ENCODE results near the gene DAPK1.

DAPK1 gene

GRCh38 chr9:87673446-87674120 is 175.9 kb downstream of the DAPK1 start:
- no peak for DNase-seq

- DNase-seq = no peak
These were observed 177.1 kb downstream of the DAPK1 start for GRCh38 chr9:87674565-87675299.

GRCh38 chr9:87675906-87676515 is 178.3 kb downstream of the DAPK1 start:
- DNase-seq = no peak

- no peak for DNase-seq
These were observed 179.5 kb downstream of the DAPK1 start for GRCh38 chr9:87676976-87677775.

DNA sequence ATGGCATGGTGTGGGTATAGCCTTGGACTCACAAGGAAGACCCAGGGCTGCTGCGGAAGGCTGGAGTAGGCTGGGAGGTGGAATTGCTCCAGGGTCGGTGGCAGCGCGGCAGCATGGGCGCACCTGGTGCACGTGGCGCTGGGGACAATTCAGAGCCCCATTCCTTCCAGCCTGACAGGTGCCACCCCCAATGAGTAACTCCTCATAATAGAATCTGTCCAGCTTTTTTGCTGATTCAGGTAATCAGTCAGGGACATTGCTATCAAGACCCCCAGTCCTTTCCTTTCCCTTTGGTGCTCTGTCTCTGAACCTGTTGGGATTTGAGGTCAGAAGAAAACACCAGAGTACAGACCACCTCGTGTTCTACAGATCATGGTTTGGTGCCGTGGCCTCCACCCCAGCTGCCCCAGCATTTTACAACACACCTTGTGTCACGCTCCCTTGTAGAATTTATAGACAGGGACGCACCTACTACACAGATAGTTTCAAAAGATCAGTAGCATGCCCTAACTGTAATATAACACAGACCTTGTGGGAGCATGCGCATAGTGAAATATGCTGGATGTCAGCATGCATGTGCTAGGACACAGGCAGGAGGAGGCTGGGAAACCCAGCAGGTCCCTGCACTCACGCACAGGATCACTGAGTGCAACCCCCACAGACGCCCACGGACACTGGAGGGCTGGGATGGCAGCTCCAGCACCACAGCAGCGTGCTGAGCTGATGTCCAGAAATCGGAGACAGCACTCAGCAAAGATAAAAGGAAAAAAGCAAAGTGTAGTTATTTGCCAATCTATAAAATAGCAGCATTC is 180.3 kb downstream of the DAPK1 start:
- DNase-seq = no peak

DNA sequence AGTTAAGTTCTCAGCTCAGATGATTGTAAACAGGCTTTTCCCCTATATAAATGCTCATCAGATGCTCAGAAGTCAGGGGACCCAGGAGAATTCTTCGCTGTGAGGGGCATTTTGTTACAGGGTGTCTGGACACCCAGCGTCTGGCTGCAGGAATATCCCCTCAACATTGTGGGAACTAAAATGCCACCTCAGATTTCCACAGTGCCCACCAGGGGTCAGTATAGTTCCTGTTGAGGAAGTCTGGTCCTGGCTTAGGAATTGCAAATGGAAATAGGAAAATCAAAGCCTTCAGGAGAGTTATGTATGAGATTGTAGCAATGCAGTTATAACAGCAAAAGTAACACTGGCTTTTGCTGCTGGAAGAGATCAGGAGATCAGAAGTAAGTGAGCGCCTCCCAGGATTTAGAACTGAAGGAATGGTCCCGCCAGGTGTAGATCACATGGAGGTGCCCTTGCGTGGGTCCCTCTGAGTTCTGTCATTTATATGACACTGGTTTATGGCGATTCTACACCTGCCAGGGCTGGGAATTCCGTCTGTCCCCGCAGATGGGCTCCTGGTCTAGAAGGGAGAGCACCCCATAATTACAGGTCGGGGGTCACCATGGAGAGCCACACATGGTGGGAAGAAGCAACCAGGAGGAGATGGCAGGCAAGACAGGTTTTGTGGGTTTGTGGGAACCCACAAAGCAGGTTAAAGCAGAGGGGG is 181.1 kb downstream of the DAPK1 start:
- DNase-seq = peak; percentile 46

- no peak for DNase-seq
These were observed 183.8 kb downstream of the DAPK1 start for GRCh38 chr9:87681271-87682061.

DNA sequence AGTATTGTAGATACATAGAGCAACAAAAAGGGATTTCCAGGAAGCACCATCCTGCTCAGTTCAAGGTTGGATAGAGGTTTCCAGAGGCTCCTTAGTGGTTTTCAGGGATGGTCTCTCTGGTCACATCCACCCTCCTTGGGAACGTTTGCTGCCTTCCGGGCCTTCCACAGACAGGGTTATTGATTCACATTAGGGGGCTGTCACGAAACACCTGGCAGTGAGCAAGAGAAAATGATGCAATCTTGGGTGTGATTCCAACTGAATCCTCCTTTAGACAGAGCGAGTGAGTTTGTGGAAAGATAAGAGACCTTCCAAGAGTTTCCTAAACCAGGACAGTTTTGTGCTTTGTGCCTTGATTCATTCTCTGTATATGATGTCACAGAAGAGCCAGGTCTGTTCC is 184.4 kb downstream of the DAPK1 start:
- DNase-seq = no peak

DNA sequence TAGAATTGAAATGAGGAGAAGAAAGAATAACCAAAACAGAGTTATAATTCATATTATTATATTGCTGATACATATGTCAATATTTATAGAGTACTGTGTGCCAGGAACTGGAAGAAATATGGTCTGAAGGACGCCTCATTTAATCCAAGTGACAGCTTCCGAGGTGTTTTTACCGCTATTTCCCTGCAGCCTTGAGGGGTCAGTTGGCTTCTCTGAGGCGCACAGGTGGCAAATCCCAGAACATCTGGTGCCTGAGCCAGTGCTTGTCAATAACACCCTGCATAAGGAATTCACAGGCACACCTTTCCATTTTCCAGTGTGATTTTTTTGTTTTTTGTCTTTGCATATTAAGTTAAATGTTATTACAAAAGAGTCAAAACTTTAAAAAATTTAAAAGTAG is 185.0 kb downstream of the DAPK1 start:
- no peak for DNase-seq

GRCh38 chr9:87683751-87684626 is 186.3 kb downstream of the DAPK1 start:
- no peak for DNase-seq

GRCh38 chr9:87684627-87685219 is 187.1 kb downstream of the DAPK1 start:
- DNase-seq = no peak

GRCh38 chr9:87685441-87685840 is 187.8 kb downstream of the DAPK1 start:
- DNase-seq = no peak

DNA sequence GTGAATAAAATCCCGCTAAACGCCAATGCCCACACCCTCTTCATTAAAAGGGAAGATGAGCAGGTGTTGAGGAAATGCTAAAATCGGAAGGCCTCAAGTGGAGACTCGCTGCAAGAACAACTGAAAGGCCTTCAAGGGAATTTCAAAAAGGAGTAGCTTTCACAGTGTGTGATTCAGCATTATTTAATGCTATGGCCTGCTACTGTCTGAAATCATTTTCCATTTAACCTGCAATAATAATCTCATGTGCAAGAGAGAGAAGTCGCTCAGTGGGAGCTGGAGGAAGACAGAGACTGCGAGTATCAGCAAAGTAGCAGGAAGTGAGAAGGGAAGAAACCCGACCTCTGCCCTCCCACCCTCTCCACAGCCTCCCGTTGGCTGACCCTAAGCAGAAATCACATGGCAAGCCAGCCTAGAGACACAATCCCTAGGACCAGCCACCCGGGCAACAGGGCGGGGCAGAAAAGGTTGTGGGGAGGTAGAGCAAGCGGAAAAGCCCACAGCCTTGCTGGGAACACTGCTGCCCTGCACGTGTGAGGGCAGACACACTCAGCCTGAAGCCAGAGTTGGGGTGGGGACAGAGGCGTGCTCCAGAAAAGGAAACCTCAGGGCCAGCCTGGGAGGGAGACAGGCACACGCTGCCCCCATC is 188.3 kb downstream of the DAPK1 start:
- no peak for DNase-seq

DNA sequence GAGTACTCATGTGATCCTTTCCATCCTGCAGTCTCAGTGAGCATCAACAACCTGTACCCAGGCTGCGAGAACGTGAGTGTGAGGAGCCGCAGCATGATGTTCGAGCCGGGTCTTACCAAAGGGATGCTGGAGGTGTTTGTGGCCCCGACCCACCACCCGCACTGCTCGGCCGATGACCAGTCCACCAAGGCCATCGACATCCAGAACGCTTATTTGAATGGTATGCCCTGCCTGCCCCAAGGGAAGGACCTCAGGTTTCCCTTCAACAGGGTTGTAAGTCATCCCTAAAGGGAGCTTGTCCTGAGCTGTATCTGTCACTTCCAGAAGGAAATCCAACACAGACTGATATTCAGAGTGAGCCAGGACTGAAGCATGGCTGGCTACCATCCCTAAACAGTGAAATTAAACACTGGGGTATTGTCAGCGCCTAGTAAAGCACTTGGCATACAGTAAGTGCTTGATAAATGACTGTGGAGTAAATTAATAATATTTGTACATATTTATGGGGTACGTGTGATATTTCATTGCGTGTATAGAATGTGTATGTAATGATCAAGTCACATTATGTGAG is 188.9 kb downstream of the DAPK1 start:
- no peak for DNase-seq

DNA sequence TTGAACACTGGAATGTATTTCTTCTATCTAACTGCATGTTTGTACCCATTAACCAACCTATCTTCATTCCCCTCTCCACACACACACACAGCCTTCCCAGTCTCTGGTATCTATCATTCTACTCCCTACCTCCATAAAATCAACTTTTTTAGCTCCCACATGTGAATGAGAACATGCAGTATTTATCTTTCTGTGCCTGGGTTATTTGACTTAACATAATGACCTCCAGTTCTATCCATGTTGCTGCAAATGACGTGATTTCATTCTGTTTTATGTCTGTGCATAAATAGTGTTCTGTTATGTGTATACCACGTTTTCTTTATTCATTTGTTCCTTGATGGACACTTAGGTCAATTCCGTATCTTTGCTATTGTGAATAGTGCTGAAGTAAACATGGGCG is 189.5 kb downstream of the DAPK1 start:
- DNase-seq = no peak

DNA sequence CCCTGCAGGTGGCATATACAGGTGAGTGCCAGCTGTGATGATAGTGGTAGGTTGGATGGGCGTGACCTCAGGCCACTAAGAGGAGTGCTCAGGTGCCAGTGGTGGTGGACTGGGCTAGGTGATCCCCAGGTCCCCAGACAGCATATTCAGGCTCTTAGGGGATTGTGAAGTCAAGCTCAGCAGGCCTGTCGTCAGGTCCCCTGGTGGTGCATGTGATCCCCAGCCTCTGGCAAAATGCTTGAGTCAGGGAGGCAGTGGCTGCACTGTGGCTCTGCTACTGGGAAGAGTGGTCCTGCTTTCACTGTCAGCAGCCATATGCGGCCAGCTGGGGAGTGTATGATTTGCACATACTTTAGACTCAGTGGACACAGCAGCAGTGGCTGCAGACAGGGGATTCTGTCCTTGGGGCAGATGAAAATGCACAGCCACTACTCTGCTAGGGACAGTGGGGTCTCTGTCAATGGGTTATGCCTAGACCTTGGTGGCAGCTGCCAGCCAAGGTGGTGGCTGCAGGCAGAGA is 196.6 kb downstream of the DAPK1 start:
- no peak for DNase-seq

DNA sequence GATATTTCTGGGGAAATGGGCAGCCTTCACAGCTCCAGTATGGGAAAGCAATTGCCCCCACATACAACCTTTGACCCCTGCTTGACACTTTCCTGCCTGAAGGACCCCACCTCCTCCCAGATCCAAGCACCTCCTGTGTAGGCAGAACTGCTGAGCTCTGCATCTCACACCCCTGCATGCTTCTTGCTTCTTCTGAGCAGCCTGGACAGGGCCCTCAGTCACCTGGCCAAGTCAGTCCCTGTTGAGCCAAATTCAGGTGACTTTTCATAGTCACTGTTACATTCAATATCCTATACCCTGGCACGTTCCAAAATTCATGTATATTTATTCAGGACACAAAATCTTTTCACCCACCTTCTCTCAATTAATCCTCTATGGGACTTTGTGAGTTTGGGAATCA is 197.9 kb downstream of the DAPK1 start:
- DNase-seq = no peak

- peak; percentile 15 for DNase-seq
These were observed 199.0 kb downstream of the DAPK1 start for GRCh38 chr9:87696641-87697040.
